GM12878 (cell line): Measurements from ENCODE around the gene ANKRD36C. TPM values are rescaled to one million over a fixed set of nuclear protein-coding genes. Genes with fewer than 3 reads are reported as not detected.

Experiments used
- IKZF1 ChIP-seq: fragments of 450-650 bp; conservative IDR thresholded peaks from 2 replicates; pipeline ENCODE4 v1.6.1; 2017; ENCODE audit warnings: antibody characterized with exemption, mild to moderate bottlenecking
- POLR2A ChIP-seq: IDR thresholded peaks from 2 replicates; pipeline ENCODE4 v1.6.1; 2011; ENCODE audit warnings: low read depth, mild to moderate bottlenecking, low read length
- RAD21 ChIP-seq: IDR thresholded peaks from 2 replicates; pipeline ENCODE4 v1.6.1; 2011; ENCODE audit warnings: mild to moderate bottlenecking, low read depth, low read length, moderate library complexity; ENCODE audit not compliant: insufficient read depth
- SMC3 ChIP-seq: IDR thresholded peaks from 2 replicates; pipeline ENCODE4 v1.6.1; 2011; ENCODE audit warnings: low read length, improper control_type of control experiment, borderline replicate concordance
- polyA plus RNA-seq, 11 experiments: library from polyadenylated mRNA; depleted of rRNA in 4 of 11; unstranded in 6 of 11; stranded (reverse) in 5 of 11; fragments of >200 nt; fragmentation: Nextera tagmentation in 4 of 11; fragmentation: Illumina TruSeq in 1 of 11; extraction: Ambion mirVana in 4 of 11; extraction: Trizol in 1 of 11; gene quantifications; 1 replicate in 1 of 11; 2 replicates in 10 of 11; pipeline versions ENCODE4 v1.2.1 to v1.2.3, GENCODE V29; 2011 to 2016; ENCODE audit warnings: inconsistent platforms in 2 of 11, missing spikeins in 2 of 11, low read depth in 1 of 11
- total RNA-seq, 4 experiments: library from RNA; depleted of rRNA in 3 of 4; stranded (reverse); fragments of >200 nt in 3 of 4; fragmentation: Illumina TruSeq in 1 of 4; extraction: Trizol in 1 of 4; gene quantifications; 2 replicates each; pipeline versions ENCODE4 v1.2.1 to v1.2.3, GENCODE V29; 2013 to 2021
- TF ChIP-seq, protein P1 (sequence below): fragments of 450-650 bp; IDR thresholded peaks from 2 replicates; pipeline ENCODE4 v1.6.1; 2017; ENCODE audit warnings: mild to moderate bottlenecking, low read depth, inconsistent platforms; ENCODE audit not compliant: poor library complexity, severe bottlenecking
- TF ChIP-seq, protein P2 (sequence below): fragments of 450-650 bp; IDR thresholded peaks from 2 replicates; pipeline ENCODE4 v1.6.1; 2017; ENCODE audit warnings: low read depth, mild to moderate bottlenecking, moderate library complexity
- TF ChIP-seq, protein P3 (sequence below): fragments of 450-650 bp; conservative IDR thresholded peaks from 2 replicates; pipeline ENCODE4 v1.6.1; 2017; ENCODE audit warnings: mild to moderate bottlenecking, moderate library complexity
- TF ChIP-seq, protein P4 (sequence below): fragments of 450-650 bp; IDR thresholded peaks from 2 replicates; pipeline ENCODE4 v1.6.1; 2016; ENCODE audit warnings: mild to moderate bottlenecking

ANKRD36C gene
- total and polyA plus RNA-seq, 10 of the 15 experiments (the other 5 are each of a cell fraction or from before 2014, with no cell fraction given) = 3.2 to 39.8 (median 19.5) TPM

DNA sequence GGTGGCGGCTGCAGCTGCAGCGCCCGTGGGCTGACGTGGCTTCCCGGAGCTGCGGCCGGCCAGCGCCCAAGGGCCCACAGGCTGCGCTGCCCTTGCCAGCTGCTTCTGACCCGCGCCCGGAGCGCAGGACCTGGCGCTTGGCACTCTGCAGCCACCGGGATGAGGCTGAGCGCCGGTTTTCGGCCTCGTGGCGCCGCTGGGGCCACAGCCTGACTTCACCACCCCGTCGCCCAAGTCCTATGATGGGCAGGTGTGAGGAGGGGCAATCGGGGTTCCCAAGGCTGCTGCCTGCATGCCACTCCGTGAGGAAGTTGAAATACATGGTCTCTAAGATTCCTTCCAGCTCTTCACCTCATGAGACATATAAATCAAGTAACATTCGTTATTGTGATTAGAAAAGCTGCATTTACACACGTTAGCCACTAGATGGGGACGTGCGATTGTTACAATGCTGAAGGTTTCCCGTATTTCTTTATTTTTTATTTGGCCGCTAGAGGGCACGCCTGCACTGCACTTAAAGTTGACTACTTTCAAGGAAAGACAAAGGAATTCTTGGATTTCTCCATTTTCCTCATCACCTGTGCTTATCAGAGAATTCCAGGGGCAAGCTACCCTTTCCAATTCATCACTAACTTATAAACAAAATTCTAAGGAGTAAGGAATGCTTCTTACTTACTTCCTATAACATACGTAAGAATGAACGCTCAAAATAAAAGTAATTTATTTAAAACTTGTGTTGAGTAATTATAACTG lies 1.1 kb upstream of the ANKRD36C start (continued):
- TF ChIP-seq RAD21 (peak; percentile 69), SMC3 (peak; percentile 56; the same call in 1 of the 2 replicates), IKZF1 (0 out of 2 replicates have a peak, but pooled peaks have one; percentile 43), POLR2A (0 out of 2 replicates have a peak, but pooled peaks have one; percentile 11)
- TF ChIP-seq, protein P1, sequence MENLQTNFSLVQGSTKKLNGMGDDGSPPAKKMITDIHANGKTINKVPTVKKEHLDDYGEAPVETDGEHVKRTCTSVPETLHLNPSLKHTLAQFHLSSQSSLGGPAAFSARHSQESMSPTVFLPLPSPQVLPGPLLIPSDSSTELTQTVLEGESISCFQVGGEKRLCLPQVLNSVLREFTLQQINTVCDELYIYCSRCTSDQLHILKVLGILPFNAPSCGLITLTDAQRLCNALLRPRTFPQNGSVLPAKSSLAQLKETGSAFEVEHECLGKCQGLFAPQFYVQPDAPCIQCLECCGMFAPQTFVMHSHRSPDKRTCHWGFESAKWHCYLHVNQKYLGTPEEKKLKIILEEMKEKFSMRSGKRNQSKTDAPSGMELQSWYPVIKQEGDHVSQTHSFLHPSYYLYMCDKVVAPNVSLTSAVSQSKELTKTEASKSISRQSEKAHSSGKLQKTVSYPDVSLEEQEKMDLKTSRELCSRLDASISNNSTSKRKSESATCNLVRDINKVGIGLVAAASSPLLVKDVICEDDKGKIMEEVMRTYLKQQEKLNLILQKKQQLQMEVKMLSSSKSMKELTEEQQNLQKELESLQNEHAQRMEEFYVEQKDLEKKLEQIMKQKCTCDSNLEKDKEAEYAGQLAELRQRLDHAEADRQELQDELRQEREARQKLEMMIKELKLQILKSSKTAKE = peak; percentile 36
- TF ChIP-seq, protein P2, sequence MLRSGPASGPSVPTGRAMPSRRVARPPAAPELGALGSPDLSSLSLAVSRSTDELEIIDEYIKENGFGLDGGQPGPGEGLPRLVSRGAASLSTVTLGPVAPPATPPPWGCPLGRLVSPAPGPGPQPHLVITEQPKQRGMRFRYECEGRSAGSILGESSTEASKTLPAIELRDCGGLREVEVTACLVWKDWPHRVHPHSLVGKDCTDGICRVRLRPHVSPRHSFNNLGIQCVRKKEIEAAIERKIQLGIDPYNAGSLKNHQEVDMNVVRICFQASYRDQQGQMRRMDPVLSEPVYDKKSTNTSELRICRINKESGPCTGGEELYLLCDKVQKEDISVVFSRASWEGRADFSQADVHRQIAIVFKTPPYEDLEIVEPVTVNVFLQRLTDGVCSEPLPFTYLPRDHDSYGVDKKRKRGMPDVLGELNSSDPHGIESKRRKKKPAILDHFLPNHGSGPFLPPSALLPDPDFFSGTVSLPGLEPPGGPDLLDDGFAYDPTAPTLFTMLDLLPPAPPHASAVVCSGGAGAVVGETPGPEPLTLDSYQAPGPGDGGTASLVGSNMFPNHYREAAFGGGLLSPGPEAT = peak; percentile 44; the same call in 1 of the 2 replicates
- TF ChIP-seq, protein P3, sequence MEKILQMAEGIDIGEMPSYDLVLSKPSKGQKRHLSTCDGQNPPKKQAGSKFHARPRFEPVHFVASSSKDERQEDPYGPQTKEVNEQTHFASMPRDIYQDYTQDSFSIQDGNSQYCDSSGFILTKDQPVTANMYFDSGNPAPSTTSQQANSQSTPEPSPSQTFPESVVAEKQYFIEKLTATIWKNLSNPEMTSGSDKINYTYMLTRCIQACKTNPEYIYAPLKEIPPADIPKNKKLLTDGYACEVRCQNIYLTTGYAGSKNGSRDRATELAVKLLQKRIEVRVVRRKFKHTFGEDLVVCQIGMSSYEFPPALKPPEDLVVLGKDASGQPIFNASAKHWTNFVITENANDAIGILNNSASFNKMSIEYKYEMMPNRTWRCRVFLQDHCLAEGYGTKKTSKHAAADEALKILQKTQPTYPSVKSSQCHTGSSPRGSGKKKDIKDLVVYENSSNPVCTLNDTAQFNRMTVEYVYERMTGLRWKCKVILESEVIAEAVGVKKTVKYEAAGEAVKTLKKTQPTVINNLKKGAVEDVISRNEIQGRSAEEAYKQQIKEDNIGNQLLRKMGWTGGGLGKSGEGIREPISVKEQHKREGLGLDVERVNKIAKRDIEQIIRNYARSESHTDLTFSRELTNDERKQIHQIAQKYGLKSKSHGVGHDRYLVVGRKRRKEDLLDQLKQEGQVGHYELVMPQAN = peak; percentile 36; the same call in 1 of the 2 replicates
- TF ChIP-seq, protein P4, sequence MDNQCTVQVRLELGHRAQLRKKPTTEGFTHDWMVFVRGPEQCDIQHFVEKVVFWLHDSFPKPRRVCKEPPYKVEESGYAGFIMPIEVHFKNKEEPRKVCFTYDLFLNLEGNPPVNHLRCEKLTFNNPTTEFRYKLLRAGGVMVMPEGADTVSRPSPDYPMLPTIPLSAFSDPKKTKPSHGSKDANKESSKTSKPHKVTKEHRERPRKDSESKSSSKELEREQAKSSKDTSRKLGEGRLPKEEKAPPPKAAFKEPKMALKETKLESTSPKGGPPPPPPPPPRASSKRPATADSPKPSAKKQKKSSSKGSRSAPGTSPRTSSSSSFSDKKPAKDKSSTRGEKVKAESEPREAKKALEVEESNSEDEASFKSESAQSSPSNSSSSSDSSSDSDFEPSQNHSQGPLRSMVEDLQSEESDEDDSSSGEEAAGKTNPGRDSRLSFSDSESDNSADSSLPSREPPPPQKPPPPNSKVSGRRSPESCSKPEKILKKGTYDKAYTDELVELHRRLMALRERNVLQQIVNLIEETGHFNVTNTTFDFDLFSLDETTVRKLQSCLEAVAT = 0 out of 2 replicates have a peak, but pooled peaks have one; percentile 45
